T-cell (primary cell): ENCODE results near the gene ZNF93. TPM values are rescaled to one million over a fixed set of nuclear protein-coding genes. Genes with fewer than 3 reads are reported as not detected.
"Not testable (repeated sequence)": the region's sequence is repeated elsewhere in the genome, so short reads cannot be mapped to it uniquely, and the experiment has no call there.

Source experiments
- ATAC-seq, 4 experiments: fragments of 200-7000 bp in 3 of 4; fragments of 150-1000 bp in 1 of 4; cut with Tn5 transposase; replicated peaks in 1 of 4; 1 replicate in 3 of 4; 2 replicates in 1 of 4; pipeline ENCODE4 v1.10.0; 2021; ENCODE audit warnings: moderate library complexity in 3 of 4, mild to moderate bottlenecking in 2 of 4, moderate number of reproducible peaks in 1 of 4
- CTCF ChIA-PET, 2 donors: fragments of 300-600 bp; sonication (Branson Sonifier 250); formaldehyde crosslinking; loops; one replicate each; lab custom pipeline; 2022; ENCODE audit warnings: antibody characterized with exemption in 2 of 2; lab: Charles Lee
- POLR2A ChIA-PET, 2 donors: fragments of 300-600 bp; sonication (Branson Sonifier 250); formaldehyde crosslinking; loops; one replicate each; lab custom pipeline; 2022; ENCODE audit warnings: antibody characterized with exemption in 2 of 2; lab: Charles Lee
- DNase-seq, 35 experiments: peaks; one replicate each; pipeline versions ENCODE4 v3.0.0 to v3.0.0-alpha.2; 2013 to 2023
- H3K27ac ChIP-seq: one replicate; pipeline ENCODE4 v1.5.1; 2013; ENCODE audit warnings: low read length
- H3K27me3 ChIP-seq, 2 experiments: replicated peaks in 1 of 2; 1 replicate in 1 of 2; 2 replicates in 1 of 2; pipeline versions ENCODE4 v1.6.1 to v1.7.0; 2013; ENCODE audit warnings: low read length in 1 of 2, mixed read lengths in 1 of 2; ENCODE audit not compliant: control insufficient read depth in 2 of 2, insufficient read depth in 2 of 2; ENCODE audit errors: extremely low read depth in 1 of 2
- H3K36me3 ChIP-seq, 2 donors: 1 replicate in 1 of 2; 2 replicates in 1 of 2; pipeline versions ENCODE4 v1.6.1 to v1.7.0; 2013; ENCODE audit warnings: low read length in 1 of 2; ENCODE audit not compliant: control insufficient read depth in 2 of 2, insufficient read depth in 1 of 2; ENCODE audit errors: extremely low read depth in 1 of 2
- H3K4me1 ChIP-seq, 2 experiments: 1 replicate in 1 of 2; 2 replicates in 1 of 2; pipeline versions ENCODE4 v1.6.1 to v1.7.0; 2013; ENCODE audit warnings: low read length in 2 of 2, mixed read lengths in 1 of 2; ENCODE audit not compliant: insufficient read depth in 2 of 2, control insufficient read depth in 1 of 2; ENCODE audit errors: extremely low read depth in 1 of 2
- H3K4me3 ChIP-seq, 2 donors: 1 replicate in 1 of 2; 2 replicates in 1 of 2; pipeline versions ENCODE4 v1.5.1 to v1.7.0; 2013; ENCODE audit warnings: mild to moderate bottlenecking in 2 of 2, low read length in 1 of 2, moderate library complexity in 1 of 2; ENCODE audit not compliant: control insufficient read depth in 1 of 2; ENCODE audit errors: extremely low read depth in 1 of 2
- H3K9me3 ChIP-seq: 2 replicates; pipeline ENCODE4 v1.7.0; 2013
- H3K27ac Mint-ChIP-seq, 2 donors: one replicate each; pipeline ENCODE4 v1.8.0; 2020 to 2021; ENCODE audit warnings: mild to moderate bottlenecking in 2 of 2, mixed read lengths in 2 of 2
- H3K27me3 Mint-ChIP-seq, 2 donors: one replicate each; pipeline ENCODE4 v1.8.0; 2021 to 2022; ENCODE audit warnings: mixed read lengths in 2 of 2
- H3K36me3 Mint-ChIP-seq: one replicate; pipeline ENCODE4 v1.8.0; 2021; ENCODE audit warnings: mixed read lengths
- H3K4me1 Mint-ChIP-seq, 3 donors: one replicate each; pipeline ENCODE4 v1.8.0; 2020 to 2022; ENCODE audit warnings: mixed read lengths in 3 of 3, mild to moderate bottlenecking in 1 of 3
- H3K4me3 Mint-ChIP-seq, 3 donors: one replicate each; pipeline ENCODE4 v1.8.0; 2020 to 2022; ENCODE audit warnings: mild to moderate bottlenecking in 3 of 3, mixed read lengths in 3 of 3, moderate library complexity in 3 of 3
- H3K9me3 Mint-ChIP-seq, 3 donors: one replicate each; pipeline ENCODE4 v1.8.0; 2020 to 2022; ENCODE audit warnings: mixed read lengths in 3 of 3
- WGBS: methylation state at CpG from one replicate; pipeline ENCODE4 v1.1.5; 2013; ENCODE audit warnings: missing lambda C conversion rate; ENCODE audit not compliant: insufficient coverage; 5-methylcytosine and 5-hydroxymethylcytosine counted together
- total RNA-seq, 35 experiments: library from RNA in 6 of 35; stranded (reverse) in 6 of 35; fragments of 120-200 nt in 1 of 35; gene quantifications; one replicate each; pipeline versions ENCODE4 v1.2.1 to v1.2.4 and lab custom pipeline; 2013 to 2026

Gene ZNF93
- total RNA-seq, 5 donors from 2014 or later (not counting 1 experiment from before 2014, with no cell fraction given), result 4.5 to 8.1 (median 6.7) TPM

DNA sequence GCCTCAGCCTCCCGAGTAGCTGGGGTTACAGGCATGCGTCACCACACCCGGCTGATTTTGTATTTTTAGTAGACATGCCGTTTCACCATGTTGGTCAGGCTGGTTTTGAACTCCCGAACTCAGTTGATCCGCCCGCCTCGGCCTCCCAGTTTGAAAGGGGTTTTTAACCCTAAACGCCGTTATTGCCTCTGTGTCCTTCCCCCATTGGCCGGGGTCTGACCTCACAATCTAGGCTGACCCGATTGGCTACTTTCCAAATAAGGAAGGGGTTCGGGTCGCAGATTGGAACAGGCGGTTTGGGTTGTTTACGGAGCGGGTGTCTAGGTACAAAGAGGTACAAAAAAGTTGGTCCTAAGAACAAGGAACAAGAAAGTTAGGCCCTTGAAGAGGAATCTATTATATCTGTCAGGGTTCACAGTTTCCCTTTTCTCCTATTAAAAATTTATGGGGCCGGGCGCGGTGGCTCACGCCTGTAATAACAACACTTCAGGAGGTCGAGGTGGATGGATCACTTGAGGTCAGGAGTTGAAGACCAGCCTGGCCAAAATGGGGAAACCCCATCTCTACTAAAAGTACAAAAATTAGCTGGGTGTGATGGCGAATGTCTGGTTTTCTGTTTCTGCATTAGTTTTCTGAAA is 34.0 kb upstream of the ZNF93 start:
- Histone ChIP-seq H3K4me3 (peak overlapping the region; percentile 95 to 99), H3K9me3 (peaks cover 4% of the 10 kb centered on the region), H3K36me3 (no peaks in the 10 kb centered on the region), H3K4me1 (peaks cover 9 to 23% of the 10 kb centered on the region in 2 experiments), H3K27me3 (no peaks in the 10 kb centered on the region), H3K27ac (peak overlapping the region; percentile 84)
- no peaks in the 10 kb centered on the region for H3K27me3 Mint-ChIP-seq
- H3K36me3 Mint-ChIP-seq, result peaks cover 6% of the 10 kb centered on the region
- POLR2A ChIA-PET, result interaction anchor here (0.6 to 4.0 kb wide), 9 partner anchors 45 to 1613 kb away, joined by 3 to 27 read pairs (median 5); partner anchors contain the start of gene ZNF506 (in 2 of the 2)
- DNase-seq (peak in 30 of 35 experiments; percentile 12 to 66 (median 34)), ATAC-seq (peak in 1 of 4 experiments; percentile 6)
- peaks cover 35 to 46% (median 43%) of the 10 kb centered on the region in 3 donors for H3K4me1 Mint-ChIP-seq
- no peaks in the 10 kb centered on the region for H3K9me3 Mint-ChIP-seq
- CTCF ChIA-PET, result interaction anchor here in 1 of 2 donors (1.0 to 1.8 kb wide), 3 partner anchors 34 to 198 kb away, joined by 4 to 5 read pairs (median 4); partner anchors contain the start of gene ZNF93
- 0% methylated on average over 13 of the region's 23 CpGs for WGBS
- H3K4me3 Mint-ChIP-seq, result peak overlapping the region; percentile 99 to 100 (median 100)
- H3K27ac Mint-ChIP-seq, result peak overlapping the region; percentile 97 to 99

DNA sequence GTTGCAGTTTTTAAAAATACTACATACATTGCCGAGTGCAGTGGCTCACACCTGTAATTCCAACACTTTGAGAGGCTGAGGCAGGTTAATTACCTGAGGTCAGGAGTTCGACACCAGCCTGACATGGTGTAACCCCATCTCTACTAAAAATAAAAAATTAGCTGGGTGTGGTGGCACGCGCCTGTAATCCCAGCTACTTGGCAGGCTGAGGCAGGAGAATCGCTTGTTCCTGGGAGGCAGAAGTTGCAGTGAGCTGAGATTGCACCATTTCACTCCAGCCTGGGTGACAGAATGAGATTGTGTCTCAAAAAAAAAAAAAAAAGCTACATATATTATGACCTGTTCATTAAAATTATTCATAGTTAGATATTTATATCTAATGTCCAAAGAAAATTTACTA is 30.7 kb upstream of the ZNF93 start:
- H3K27ac Mint-ChIP-seq, H3K4me3 Mint-ChIP-seq, H3K9me3 Mint-ChIP-seq, H3K27me3 Mint-ChIP-seq, H3K9me3 ChIP-seq, H3K36me3 ChIP-seq, H3K27me3 ChIP-seq, H3K27ac ChIP-seq, ATAC-seq, DNase-seq, H3K4me3 ChIP-seq: not testable (repeated sequence)
- ChIA-PET CTCF (interaction anchor here (0.6 to 1.6 kb wide), 3 partner anchors 48 to 367 kb away, joined by 3 to 5 read pairs (median 4); partner anchors contain the start of genes ZNF506 (in 1 of the 2) and ZNF90 (in 1 of the 2)), POLR2A (interaction anchor here (0.6 to 1.2 kb wide), 6 partner anchors 10 to 422 kb away, joined by 3 to 8 read pairs (median 4); no protein-coding TSS in a partner anchor)
- peaks cover 9 to 23% of the 10 kb centered on the region in 2 experiments for H3K4me1 ChIP-seq
- Mint-ChIP-seq H3K36me3 (peaks cover 22% of the 10 kb centered on the region), H3K4me1 (peaks cover 51 to 58% (median 57%) of the 10 kb centered on the region in 3 donors)
- WGBS, result no CpG with 5 or more reads among the region's 5 CpGs

DNA sequence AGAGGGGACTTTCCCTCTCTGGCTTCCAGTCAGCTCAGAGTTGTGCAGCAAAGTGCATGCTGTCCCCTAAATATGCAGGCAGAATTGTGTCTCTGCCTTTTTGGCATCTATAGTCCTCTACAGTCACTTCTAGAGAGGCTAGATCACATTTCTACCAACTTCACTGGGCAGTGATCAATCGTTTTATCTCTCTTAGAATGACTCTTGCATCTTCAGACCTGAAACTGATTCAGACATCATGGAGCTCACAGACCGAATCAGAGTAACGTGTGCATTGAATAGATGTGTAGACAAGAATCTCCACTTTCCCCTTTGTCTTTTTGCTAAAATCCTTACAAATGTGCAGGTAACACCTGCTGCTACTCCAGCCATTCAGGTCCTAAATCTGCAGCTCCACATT is 28.8 kb upstream of the ZNF93 start:
- Mint-ChIP-seq H3K27ac (peak overlapping the region; percentile 53 to 62), H3K4me3 (peak overlapping the region in 1 of 3 donors; percentile 45), H3K36me3 (peaks cover 31% of the 10 kb centered on the region), H3K9me3 (no peaks in the 10 kb centered on the region), H3K4me1 (peaks cover 53 to 62% (median 60%) of the 10 kb centered on the region in 3 donors), H3K27me3 (no peaks in the 10 kb centered on the region)
- CTCF ChIA-PET, result interaction anchor here in 1 of 2 donors (1.6 kb wide), 1 partner anchor 50 kb away, joined by 4 read pairs; the partner anchor contains the start of gene ZNF506
- H3K4me1 ChIP-seq, result peaks cover 9 to 14% of the 10 kb centered on the region in 2 experiments
- H3K27ac ChIP-seq, result no peak overlapping the region
- ATAC-seq, result no peak
- no peaks in the 10 kb centered on the region for H3K27me3 ChIP-seq
- WGBS, result no CpG with 5 or more reads among the region's 3 CpGs
- peaks cover 9% of the 10 kb centered on the region for H3K9me3 ChIP-seq
- no peak for DNase-seq
- no peak overlapping the region for H3K4me3 ChIP-seq
- H3K36me3 ChIP-seq, result peaks cover 0 to 4% of the 10 kb centered on the region in 2 donors
- POLR2A ChIA-PET, result no interaction called here

DNA sequence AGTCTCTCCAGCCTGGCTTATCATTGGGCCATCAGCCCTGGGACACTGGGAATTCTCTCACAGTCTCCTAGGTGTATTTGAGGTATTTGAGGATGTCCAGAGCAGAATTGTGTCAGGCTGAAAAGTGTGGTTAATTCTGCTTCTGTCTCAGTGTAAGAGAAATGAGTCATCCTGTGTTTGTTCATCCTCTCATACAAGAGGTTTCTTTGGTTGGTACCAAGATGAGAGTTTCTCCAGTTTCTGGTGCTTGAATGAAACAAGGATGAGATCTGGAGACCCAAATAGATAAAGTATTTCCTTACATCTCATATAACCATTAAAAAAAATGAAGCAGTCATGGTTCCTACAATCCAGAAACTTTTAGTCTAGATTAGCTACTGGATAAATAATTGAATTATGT is 27.4 kb upstream of the ZNF93 start:
- H3K9me3 Mint-ChIP-seq, result peaks cover 0 to 4% (median 0%) of the 10 kb centered on the region in 3 donors
- Histone ChIP-seq H3K27ac (no peak overlapping the region), H3K27me3 (no peaks in the 10 kb centered on the region), H3K9me3 (peaks cover 12% of the 10 kb centered on the region), H3K36me3 (peaks cover 0 to 4% of the 10 kb centered on the region in 2 donors), H3K4me3 (no peak overlapping the region), H3K4me1 (peaks cover under 1 to 10% of the 10 kb centered on the region in 2 experiments)
- no peak for DNase-seq
- ATAC-seq, result no peak
- CTCF ChIA-PET, result no interaction called here
- H3K4me1 Mint-ChIP-seq, result peaks cover 42 to 50% (median 45%) of the 10 kb centered on the region in 3 donors
- no peak overlapping the region for H3K4me3 Mint-ChIP-seq
- peaks cover 41% of the 10 kb centered on the region for H3K36me3 Mint-ChIP-seq
- POLR2A ChIA-PET, result no interaction called here
- no peak overlapping the region for H3K27ac Mint-ChIP-seq
- H3K27me3 Mint-ChIP-seq, result no peaks in the 10 kb centered on the region

DNA sequence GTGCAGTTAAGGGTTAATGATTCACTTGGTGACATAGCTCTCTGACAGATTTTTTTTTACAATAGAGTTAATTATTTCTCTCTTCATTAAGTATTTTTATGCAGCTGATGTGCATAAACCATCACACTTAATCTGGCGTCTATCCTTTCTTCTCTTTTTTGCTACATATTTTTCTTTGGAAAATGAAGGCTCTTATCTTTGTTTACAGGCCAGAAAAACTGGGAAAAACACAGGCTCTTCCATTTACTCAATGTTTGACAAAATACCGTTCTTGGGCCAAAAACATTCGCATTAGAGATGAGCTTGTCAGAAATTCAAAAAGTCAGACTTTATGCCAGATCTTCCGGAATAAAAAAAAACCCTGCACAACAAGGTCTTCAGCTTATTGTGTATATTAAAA is 23.0 kb upstream of the ZNF93 start:
- Histone ChIP-seq H3K9me3 (peaks cover 8% of the 10 kb centered on the region), H3K4me3 (no peak overlapping the region), H3K36me3 (peaks cover 8 to 13% of the 10 kb centered on the region in 2 donors), H3K4me1 (no peaks in the 10 kb centered on the region), H3K27me3 (no peaks in the 10 kb centered on the region), H3K27ac (no peak overlapping the region)
- Mint-ChIP-seq H3K9me3 (peaks cover 0 to 9% (median 0%) of the 10 kb centered on the region in 3 donors), H3K36me3 (peaks cover 57% of the 10 kb centered on the region), H3K4me1 (peaks cover 13 to 22% (median 16%) of the 10 kb centered on the region in 3 donors), H3K27ac (no peak overlapping the region), H3K27me3 (no peaks in the 10 kb centered on the region), H3K4me3 (no peak overlapping the region)
- no peak for DNase-seq
- no peak for ATAC-seq
- WGBS, result no CpG with 5 or more reads among the region's 4 CpGs
- CTCF ChIA-PET, result no interaction called here
- POLR2A ChIA-PET, result interaction anchor here in 1 of 2 donors (0.7 kb wide), 1 partner anchor 168 kb away, joined by 3 read pairs; no protein-coding TSS in a partner anchor

DNA sequence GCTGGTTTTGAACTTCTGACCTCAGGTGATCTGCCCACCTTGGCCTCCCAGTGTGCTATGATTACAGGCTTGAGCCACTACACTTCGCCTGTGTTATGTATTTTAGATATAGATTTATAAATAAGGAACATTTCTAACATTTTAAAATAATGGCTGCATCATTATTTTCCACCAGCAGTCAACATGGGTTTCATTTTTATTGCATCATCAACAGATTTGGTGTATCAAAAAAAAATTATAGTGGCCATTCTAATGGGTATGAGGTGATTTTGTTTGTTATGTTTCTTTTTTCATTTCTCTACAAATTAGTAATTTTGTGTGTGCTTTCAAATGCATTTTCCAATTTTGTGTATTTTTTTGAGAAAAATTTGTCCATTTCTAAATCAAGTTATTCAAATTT is 16.2 kb upstream of the ZNF93 start:
- Mint-ChIP-seq H3K36me3 (peaks cover 72% of the 10 kb centered on the region), H3K27me3 (no peaks in the 10 kb centered on the region), H3K4me3 (no peak overlapping the region), H3K27ac (no peak overlapping the region), H3K4me1 (no peaks in the 10 kb centered on the region), H3K9me3 (peaks cover 4 to 26% (median 21%) of the 10 kb centered on the region in 3 donors)
- no peak for DNase-seq
- Histone ChIP-seq H3K27me3 (no peaks in the 10 kb centered on the region), H3K27ac (no peak overlapping the region), H3K4me3 (no peak overlapping the region), H3K36me3 (peaks cover 19 to 28% of the 10 kb centered on the region in 2 donors), H3K9me3 (peaks cover 5% of the 10 kb centered on the region), H3K4me1 (no peaks in the 10 kb centered on the region)
- no CpG with 5 or more reads among the region's 1 CpG for WGBS
- ChIA-PET CTCF (no interaction called here), POLR2A (no interaction called here)
- ATAC-seq, result no peak
